Activated T-cell treated with anti-CD3 and anti-CD28 coated beads for 4 hours (primary cell): ENCODE measurements around the gene SRGAP3.

Source experiments
- DNase-seq: peaks from one replicate; pipeline ENCODE4 v3.0.0-alpha.2; 2020

Gene SRGAP3

GRCh38 chr3:9037144-9037711 lies 212.2 kb downstream of the SRGAP3 start:
- no peak for DNase-seq

- no peak for DNase-seq
Observed at GRCh38 chr3:9036404-9037131, 212.9 kb downstream of the SRGAP3 start.

- DNase-seq = no peak
Observed at GRCh38 chr3:9035961-9036360, 213.5 kb downstream of the SRGAP3 start.

GRCh38 chr3:9035473-9035872 lies 214.0 kb downstream of the SRGAP3 start:
- no peak for DNase-seq

- no peak for DNase-seq
Observed at GRCh38 chr3:9033867-9034266, 215.6 kb downstream of the SRGAP3 start.

- no peak for DNase-seq
Observed at GRCh38 chr3:9032231-9032777, 217.1 kb downstream of the SRGAP3 start.

GRCh38 chr3:9030034-9030433 lies 219.4 kb downstream of the SRGAP3 start:
- DNase-seq = no peak

- DNase-seq = no peak
Observed at GRCh38 chr3:9028134-9028533, 221.3 kb downstream of the SRGAP3 start.

- DNase-seq = no peak
Observed at GRCh38 chr3:9026320-9027045, 223.0 kb downstream of the SRGAP3 start.

GRCh38 chr3:9024341-9024740 lies 225.1 kb downstream of the SRGAP3 start:
- DNase-seq = no peak

GRCh38 chr3:9023226-9023590 lies 226.2 kb downstream of the SRGAP3 start:
- no peak for DNase-seq

- no peak for DNase-seq
Observed at GRCh38 chr3:9022305-9023225, 226.9 kb downstream of the SRGAP3 start.

GRCh38 chr3:9021271-9022009 lies 228.0 kb downstream of the SRGAP3 start:
- no peak for DNase-seq

- no peak for DNase-seq
Observed at GRCh38 chr3:9020426-9020825, 229.0 kb downstream of the SRGAP3 start.

- DNase-seq = no peak
Observed at GRCh38 chr3:9019259-9019961, 230.0 kb downstream of the SRGAP3 start.

GRCh38 chr3:9015250-9015649 lies 234.2 kb downstream of the SRGAP3 start:
- DNase-seq = no peak

GRCh38 chr3:9013782-9014563 lies 235.5 kb downstream of the SRGAP3 start:
- no peak for DNase-seq

- no peak for DNase-seq
Observed at GRCh38 chr3:9012521-9012920, 236.9 kb downstream of the SRGAP3 start.

- no peak for DNase-seq
Observed at GRCh38 chr3:9009976-9010545, 239.4 kb downstream of the SRGAP3 start.

GRCh38 chr3:9008550-9009255 lies 240.7 kb downstream of the SRGAP3 start:
- DNase-seq = no peak
